Right lobe of liver (tissue), 6 donors: ENCODE data around the gene NOS1AP. TPM values are rescaled to one million over a fixed set of nuclear protein-coding genes. Genes with fewer than 3 reads are reported as not detected.

Experiments
- ATAC-seq, 4 donors: fragments of 200-7000 bp; cut with Tn5 transposase; one replicate each; pipeline ENCODE4 v1.9.1; 2020; ENCODE audit warnings: mild to moderate bottlenecking in 4 of 4, moderate library complexity in 4 of 4
- DNase-seq, 3 donors: peaks; one replicate each; pipeline ENCODE4 v3.0.0-alpha.2; 2020
- H3K27ac ChIP-seq, 3 donors: fragments of 200-600 bp; one replicate each; pipeline ENCODE4 v1.8.0; 2022
- H3K27me3 ChIP-seq, 2 donors: fragments of 200-600 bp; one replicate each; pipeline ENCODE4 v1.8.0; 2022
- H3K36me3 ChIP-seq, 4 donors: fragments of 200-600 bp; sonication (generic) in 1 of 4; one replicate each; pipeline versions ENCODE4 v1.5.1 to v1.8.0; 2017 to 2022; ENCODE audit warnings: control low read depth in 1 of 4
- H3K4me1 ChIP-seq, 4 donors: fragments of 200-600 bp; sonication (generic) in 1 of 4; one replicate each; pipeline versions ENCODE4 v1.5.1 to v1.8.0; 2017 to 2022; ENCODE audit warnings: control low read depth in 1 of 4
- H3K4me3 ChIP-seq, 3 donors: fragments of 200-600 bp; one replicate each; pipeline ENCODE4 v1.8.0; 2022
- H3K9me3 ChIP-seq, 4 donors: fragments of 200-600 bp; sonication (generic) in 1 of 4; one replicate each; pipeline versions ENCODE4 v1.5.1 to v1.8.0; 2017 to 2022; ENCODE audit warnings: control low read depth in 1 of 4
- POLR2A ChIP-seq: fragments of 450-650 bp; IDR thresholded peaks from one replicate; pipeline ENCODE4 v1.6.1; 2017; ENCODE audit warnings: antibody characterized with exemption, mild to moderate bottlenecking
- WGBS: methylation state at CpG from one replicate; pipeline ENCODE4 v1.1.6; 2018; ENCODE audit warnings: low coverage, low lambda C conversion rate; ENCODE audit not compliant: insufficient coverage; ENCODE audit errors: missing lambda C conversion rate; 5-methylcytosine and 5-hydroxymethylcytosine counted together
- intact Hi-C, 2 donors: fragments of 100-400 bp; cut with DNase I; formaldehyde crosslinking; loops; one replicate each; pipeline versions ENCODE4 v1.11.2 to v1.14.1; 2022
- total RNA-seq, 6 experiments: library from RNA; depleted of rRNA in 2 of 6; stranded (reverse); fragments of >200 nt in 2 of 6; fragmentation: NEBNext Ultra II Directional in 3 of 6; extraction: Animal tissue kit (Norgen Biotek cat#: 25700) in 3 of 6; gene quantifications; one replicate each; pipeline versions ENCODE4 v1.1.0 to v1.2.4, GENCODE V29; 2016 to 2023
- TF ChIP-seq, protein P1 (sequence below), 4 donors: fragments of 200-600 bp in 3 of 4; fragments of 450-650 bp in 1 of 4; IDR thresholded peaks; one replicate each; pipeline versions ENCODE4 v1.5.1 to v1.8.0; 2016 to 2022; ENCODE audit warnings: antibody characterized with exemption in 4 of 4, mild to moderate bottlenecking in 2 of 4
- donor health status: DM: no; HTN: yes; CAD: no.
- donor health status: DM: no; HTN: no; CAD: no.
- donor health status: DM: no; HTN: no; CAD: no.
- donor health status: DM: no; HTN: yes; CAD: no.
- donor health status: DM: no; HTN: yes; CAD: no.

The NOS1AP gene
- total RNA-seq, 6 experiments from 2014 or later, result 4.7 to 24.8 (median 11.6) TPM

DNA sequence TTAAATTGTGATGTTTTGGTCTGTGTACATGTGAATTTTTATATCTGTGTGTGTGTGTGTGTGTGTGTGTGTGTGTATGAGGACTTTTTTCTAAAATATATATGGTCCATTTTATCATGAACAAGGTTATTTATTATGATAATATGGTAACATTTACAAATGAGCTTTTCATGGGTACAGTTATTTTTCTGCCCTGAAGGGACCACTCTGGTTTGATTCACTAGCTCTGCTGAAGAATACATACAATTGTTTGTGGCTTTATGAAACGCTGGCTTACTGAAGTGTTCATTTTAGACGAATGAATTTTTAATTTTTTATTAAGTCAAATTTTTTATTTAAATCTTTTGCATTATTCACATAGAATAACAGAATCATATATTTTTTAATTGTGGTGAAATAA, 235.2 kb downstream of the NOS1AP start:
- no peak for DNase-seq
- Histone ChIP-seq H3K4me1 (peaks cover 0 to 16% (median 5%) of the 10 kb centered on the region in 4 donors), H3K4me3 (no peak overlapping the region), H3K9me3 (no peaks in the 10 kb centered on the region), H3K27me3 (no peaks in the 10 kb centered on the region), H3K27ac (no peak overlapping the region), H3K36me3 (no peaks in the 10 kb centered on the region)
- WGBS, result 88% methylated on average over 2 of the region's 2 CpGs
- intact Hi-C loops, result loop anchor here in 1 of 2 donors (10.0 kb wide), 1 partner anchor 360 kb away; no protein-coding TSS in a partner anchor
- no peak for TF ChIP-seq POLR2A
- TF ChIP-seq, protein P1, sequence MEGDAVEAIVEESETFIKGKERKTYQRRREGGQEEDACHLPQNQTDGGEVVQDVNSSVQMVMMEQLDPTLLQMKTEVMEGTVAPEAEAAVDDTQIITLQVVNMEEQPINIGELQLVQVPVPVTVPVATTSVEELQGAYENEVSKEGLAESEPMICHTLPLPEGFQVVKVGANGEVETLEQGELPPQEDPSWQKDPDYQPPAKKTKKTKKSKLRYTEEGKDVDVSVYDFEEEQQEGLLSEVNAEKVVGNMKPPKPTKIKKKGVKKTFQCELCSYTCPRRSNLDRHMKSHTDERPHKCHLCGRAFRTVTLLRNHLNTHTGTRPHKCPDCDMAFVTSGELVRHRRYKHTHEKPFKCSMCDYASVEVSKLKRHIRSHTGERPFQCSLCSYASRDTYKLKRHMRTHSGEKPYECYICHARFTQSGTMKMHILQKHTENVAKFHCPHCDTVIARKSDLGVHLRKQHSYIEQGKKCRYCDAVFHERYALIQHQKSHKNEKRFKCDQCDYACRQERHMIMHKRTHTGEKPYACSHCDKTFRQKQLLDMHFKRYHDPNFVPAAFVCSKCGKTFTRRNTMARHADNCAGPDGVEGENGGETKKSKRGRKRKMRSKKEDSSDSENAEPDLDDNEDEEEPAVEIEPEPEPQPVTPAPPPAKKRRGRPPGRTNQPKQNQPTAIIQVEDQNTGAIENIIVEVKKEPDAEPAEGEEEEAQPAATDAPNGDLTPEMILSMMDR (IDR thresholded peaks at IDR 0.05), result no peak
- no peak for ATAC-seq

DNA sequence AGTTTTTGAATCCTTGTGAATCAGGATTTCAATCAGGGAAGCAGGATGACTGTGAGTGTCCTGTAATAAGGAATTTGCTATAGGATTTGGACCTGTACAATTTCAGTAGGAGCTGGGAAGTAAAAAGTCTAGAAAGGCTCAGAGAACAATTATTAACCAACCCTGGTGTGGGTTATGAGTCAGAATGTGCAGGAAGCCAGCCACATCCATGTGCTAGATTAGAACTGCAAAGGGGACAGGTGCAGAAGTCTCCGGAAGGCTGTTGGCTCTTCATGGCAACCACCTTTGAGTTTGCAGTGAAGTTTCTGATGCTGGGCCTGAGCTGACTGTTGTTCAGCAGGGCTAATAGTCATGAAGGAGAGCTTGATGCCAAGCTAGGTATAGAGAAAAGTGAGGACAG, 236.5 kb downstream of the NOS1AP start:
- H3K27me3 ChIP-seq, result no peaks in the 10 kb centered on the region
- H3K27ac ChIP-seq, result no peak overlapping the region
- H3K4me1 ChIP-seq, result peaks cover 0 to 16% (median 5%) of the 10 kb centered on the region in 4 donors
- TF ChIP-seq, protein P1 (IDR thresholded peaks at IDR 0.05), result no peak
- no peak for TF ChIP-seq POLR2A
- ATAC-seq (peak; percentile 66 to 97 (median 80)), DNase-seq (peak in 1 of 3 donors; percentile 33)
- intact Hi-C loops, result loop anchor here in 1 of 2 donors (10.0 kb wide), 1 partner anchor 361 kb away; no protein-coding TSS in a partner anchor
- H3K9me3 ChIP-seq, result no peaks in the 10 kb centered on the region
- no peak overlapping the region for H3K4me3 ChIP-seq
- WGBS, result 33% methylated on average over 1 of the region's 1 CpG
- no peaks in the 10 kb centered on the region for H3K36me3 ChIP-seq

DNA sequence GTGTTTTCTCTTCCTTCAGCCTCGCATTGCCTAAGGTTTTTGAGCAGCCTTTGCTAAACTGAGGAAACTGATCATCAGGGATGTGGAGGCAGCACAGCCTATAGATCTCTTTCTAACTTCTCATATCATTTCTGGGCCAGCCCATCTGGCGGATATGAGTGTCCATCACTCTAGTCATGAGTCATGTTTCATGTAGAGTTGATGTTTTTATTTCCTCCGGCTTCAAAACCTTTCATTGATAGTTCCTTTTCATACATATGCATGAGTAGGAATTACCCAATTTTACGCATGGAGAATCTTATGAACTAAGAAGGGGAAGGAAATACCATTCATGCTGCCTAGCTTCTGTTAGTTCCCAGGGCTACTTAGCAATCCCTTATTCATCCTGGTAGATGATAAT, 240.8 kb downstream of the NOS1AP start:
- ATAC-seq, result no peak
- DNase-seq, result no peak
- peaks cover 0 to 8% (median 3%) of the 10 kb centered on the region in 4 donors for H3K4me1 ChIP-seq
- intact Hi-C loops, result no loop called here
- no peak for TF ChIP-seq POLR2A
- TF ChIP-seq, protein P1 (IDR thresholded peaks at IDR 0.05), result no peak
- no peak overlapping the region for H3K4me3 ChIP-seq
- no peaks in the 10 kb centered on the region for H3K27me3 ChIP-seq
- H3K27ac ChIP-seq, result no peak overlapping the region
- 82% methylated on average over 4 of the region's 4 CpGs for WGBS
- no peaks in the 10 kb centered on the region for H3K36me3 ChIP-seq
- no peaks in the 10 kb centered on the region for H3K9me3 ChIP-seq

DNA sequence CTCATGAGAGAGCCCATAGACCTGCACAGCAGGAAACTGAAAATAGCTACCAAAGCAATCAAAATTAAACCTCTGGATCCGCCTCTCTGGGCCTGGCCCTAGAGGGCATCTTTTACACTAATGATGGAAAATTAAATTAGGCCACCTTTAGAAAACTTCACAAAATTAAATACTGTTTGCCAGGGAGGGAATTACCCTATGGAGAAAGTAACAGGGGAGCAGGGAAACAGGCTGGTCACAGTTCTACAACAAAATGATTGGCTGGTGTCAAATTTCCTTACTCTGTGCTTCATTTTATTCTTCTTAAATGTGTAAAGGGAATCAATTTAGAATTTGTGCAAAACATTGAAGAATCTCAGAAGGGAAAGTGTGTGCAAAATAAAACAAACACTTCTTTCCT, 244.7 kb downstream of the NOS1AP start:
- Histone ChIP-seq H3K4me3 (no peak overlapping the region), H3K36me3 (no peaks in the 10 kb centered on the region), H3K27me3 (no peaks in the 10 kb centered on the region), H3K4me1 (no peaks in the 10 kb centered on the region), H3K9me3 (no peaks in the 10 kb centered on the region), H3K27ac (no peak overlapping the region)
- WGBS, result no CpG with 5 or more reads among the region's 1 CpG
- DNase-seq (no peak), ATAC-seq (no peak)
- TF ChIP-seq POLR2A, result no peak
- TF ChIP-seq, protein P1 (IDR thresholded peaks at IDR 0.05), result no peak
- intact Hi-C loops, result no loop called here

DNA sequence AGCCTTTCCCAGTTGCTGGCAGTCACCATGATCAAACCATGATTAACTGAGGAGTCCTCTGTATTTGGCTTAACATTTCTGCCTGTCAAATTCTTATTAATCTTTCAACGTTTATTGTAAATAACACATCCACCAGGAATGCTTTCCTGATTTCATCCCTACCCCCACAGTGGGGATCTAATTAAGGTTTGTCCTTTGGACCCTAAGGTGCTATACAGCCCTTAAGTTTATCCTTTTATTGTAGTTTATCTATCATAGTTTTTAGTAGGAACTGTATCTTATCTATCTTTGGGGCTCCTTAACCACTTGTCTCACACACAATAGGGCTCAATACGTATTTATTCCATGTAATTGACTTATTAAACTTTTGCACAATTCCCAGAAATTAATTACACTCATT, 246.2 kb downstream of the NOS1AP start:
- ATAC-seq (no peak), DNase-seq (no peak)
- Histone ChIP-seq H3K4me3 (no peak overlapping the region), H3K27ac (no peak overlapping the region), H3K4me1 (no peaks in the 10 kb centered on the region), H3K27me3 (no peaks in the 10 kb centered on the region), H3K36me3 (no peaks in the 10 kb centered on the region), H3K9me3 (no peaks in the 10 kb centered on the region)
- intact Hi-C loops, result no loop called here
- no peak for TF ChIP-seq POLR2A
- TF ChIP-seq, protein P1 (IDR thresholded peaks at IDR 0.05), result no peak
- 68% methylated on average over 2 of the region's 2 CpGs for WGBS
